Rectal smooth muscle tissue (tissue), 1 donor: Measurements from ENCODE around the gene EFNA5.

ENCODE experiments used
- H3K27ac ChIP-seq: one replicate; pipeline ENCODE4 v1.7.0; 2013; ENCODE audit warnings: low read depth, low read length, inconsistent platforms
- H3K27me3 ChIP-seq: one replicate; pipeline ENCODE4 v1.7.0; 2013; ENCODE audit warnings: low read length; ENCODE audit not compliant: control insufficient read depth, insufficient read depth
- H3K36me3 ChIP-seq: one replicate; pipeline ENCODE4 v1.7.0; 2013; ENCODE audit warnings: low read length; ENCODE audit not compliant: control insufficient read depth, insufficient read depth
- H3K4me1 ChIP-seq: one replicate; pipeline ENCODE4 v1.7.0; 2013; ENCODE audit warnings: low read length; ENCODE audit not compliant: control insufficient read depth, insufficient read depth
- H3K4me3 ChIP-seq: one replicate; pipeline ENCODE4 v1.7.0; 2013; ENCODE audit warnings: low read length
- H3K9ac ChIP-seq: one replicate; pipeline ENCODE4 v1.7.0; 2013; ENCODE audit warnings: low read length

The EFNA5 gene

DNA sequence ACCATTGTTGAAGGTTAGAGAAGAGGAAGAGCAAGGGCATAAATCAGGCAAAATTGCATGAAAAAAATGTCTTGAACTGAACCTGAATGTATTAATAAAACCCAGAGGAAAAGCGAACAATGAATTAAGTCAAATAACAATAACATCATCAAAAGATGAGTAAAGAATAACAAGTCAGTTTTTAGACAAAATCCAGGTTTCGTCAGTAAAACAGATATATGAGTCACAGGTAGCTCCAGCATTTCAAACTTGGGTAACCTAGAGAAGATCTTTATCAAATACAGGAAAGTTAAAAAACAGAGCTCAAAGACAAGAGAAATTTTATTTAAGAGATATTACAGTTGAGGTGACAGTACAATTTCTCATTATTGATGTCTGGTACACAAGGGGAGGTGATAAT, 332.4 kb downstream of the EFNA5 start:
- Histone ChIP-seq H3K4me1 (no peaks in the 10 kb centered on the region), H3K36me3 (no peaks in the 10 kb centered on the region), H3K4me3 (no peak overlapping the region), H3K27ac (no peak overlapping the region), H3K9ac (no peak overlapping the region), H3K27me3 (no peaks in the 10 kb centered on the region)

DNA sequence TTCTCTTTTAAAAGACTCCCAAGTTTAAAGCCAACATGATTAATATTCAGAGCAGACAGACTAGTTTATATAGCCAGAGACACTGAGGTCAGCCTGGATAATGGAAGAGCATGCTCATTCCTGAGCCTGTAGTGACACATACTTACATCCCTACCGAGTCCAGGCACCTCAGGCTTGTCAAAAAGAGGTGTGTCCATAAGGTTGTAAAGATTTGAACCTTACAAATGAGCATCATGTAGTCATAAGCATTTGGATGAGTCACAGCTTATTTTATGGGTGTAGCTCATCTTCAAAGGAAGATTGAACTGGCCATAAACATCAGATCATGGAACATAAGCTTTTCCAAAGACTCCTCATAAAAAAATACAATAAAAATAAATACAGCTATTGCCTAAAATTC, 333.5 kb downstream of the EFNA5 start:
- no peak overlapping the region for H3K4me3 ChIP-seq
- H3K27ac ChIP-seq = no peak overlapping the region
- no peak overlapping the region for H3K9ac ChIP-seq
- no peaks in the 10 kb centered on the region for H3K36me3 ChIP-seq
- H3K4me1 ChIP-seq = no peaks in the 10 kb centered on the region
- H3K27me3 ChIP-seq = no peaks in the 10 kb centered on the region

DNA sequence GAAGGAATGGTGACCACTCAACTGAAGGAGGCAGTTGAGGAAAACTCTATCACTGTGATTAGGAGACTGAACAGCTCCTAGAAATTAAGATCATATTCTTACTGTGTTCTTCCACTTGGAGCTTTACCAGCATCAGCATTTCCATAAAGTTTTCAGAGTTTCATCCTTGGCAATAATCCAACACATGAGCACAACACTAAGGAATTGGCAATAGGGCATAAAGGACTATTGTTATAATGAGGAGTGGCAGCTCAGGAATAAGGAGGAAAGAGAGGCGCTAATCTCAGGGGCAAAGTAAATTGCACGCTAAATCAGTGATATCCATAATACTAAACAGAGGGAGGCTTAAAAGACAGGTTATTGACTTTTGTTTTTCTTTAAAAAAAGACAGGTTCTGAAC, 338.9 kb downstream of the EFNA5 start:
- Histone ChIP-seq H3K9ac (no peak overlapping the region), H3K27me3 (no peaks in the 10 kb centered on the region), H3K4me1 (no peaks in the 10 kb centered on the region), H3K27ac (no peak overlapping the region), H3K36me3 (no peaks in the 10 kb centered on the region), H3K4me3 (no peak overlapping the region)

DNA sequence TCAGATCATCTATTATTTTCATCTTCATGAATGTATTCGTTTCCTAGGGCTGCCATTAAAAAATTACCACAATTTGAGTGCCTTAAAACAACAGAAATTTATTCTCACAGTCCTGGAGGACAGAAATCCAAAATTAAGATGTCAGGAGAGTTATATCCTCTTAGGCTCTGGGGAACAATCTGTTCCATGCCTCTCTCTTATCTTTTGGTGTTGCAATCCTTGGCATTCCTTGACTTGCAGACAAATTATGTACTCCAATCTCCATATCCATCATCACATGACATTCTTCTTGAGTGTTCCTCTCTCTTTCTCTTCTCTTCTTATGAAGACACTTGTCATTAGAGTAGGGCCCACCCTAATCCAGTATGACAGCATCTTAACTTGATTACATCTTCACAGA, 339.4 kb downstream of the EFNA5 start:
- Histone ChIP-seq H3K4me3 (no peak overlapping the region), H3K9ac (no peak overlapping the region), H3K27me3 (no peaks in the 10 kb centered on the region), H3K4me1 (no peaks in the 10 kb centered on the region), H3K36me3 (no peaks in the 10 kb centered on the region), H3K27ac (no peak overlapping the region)

DNA sequence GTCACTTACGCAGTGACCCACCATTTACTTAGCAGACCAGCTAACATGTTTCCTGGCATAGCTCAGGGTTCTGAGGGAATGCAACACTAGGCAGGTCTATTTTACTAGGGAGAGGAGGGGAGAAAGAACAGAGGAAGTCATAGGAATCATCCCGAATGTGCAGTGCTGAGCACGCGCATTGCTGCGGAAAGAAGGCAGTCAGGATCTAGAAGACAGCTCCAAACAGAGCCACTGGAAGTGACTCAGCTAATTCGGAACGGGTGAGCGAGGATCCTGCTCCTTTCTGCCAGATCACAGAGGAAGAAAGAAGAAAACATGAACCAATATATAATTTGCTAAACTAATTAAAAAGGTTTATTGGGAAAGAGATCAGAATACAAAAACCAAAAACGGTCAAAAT, 339.8 kb downstream of the EFNA5 start:
- Histone ChIP-seq H3K27me3 (no peaks in the 10 kb centered on the region), H3K27ac (no peak overlapping the region), H3K4me1 (no peaks in the 10 kb centered on the region), H3K36me3 (no peaks in the 10 kb centered on the region), H3K4me3 (no peak overlapping the region), H3K9ac (no peak overlapping the region)

DNA sequence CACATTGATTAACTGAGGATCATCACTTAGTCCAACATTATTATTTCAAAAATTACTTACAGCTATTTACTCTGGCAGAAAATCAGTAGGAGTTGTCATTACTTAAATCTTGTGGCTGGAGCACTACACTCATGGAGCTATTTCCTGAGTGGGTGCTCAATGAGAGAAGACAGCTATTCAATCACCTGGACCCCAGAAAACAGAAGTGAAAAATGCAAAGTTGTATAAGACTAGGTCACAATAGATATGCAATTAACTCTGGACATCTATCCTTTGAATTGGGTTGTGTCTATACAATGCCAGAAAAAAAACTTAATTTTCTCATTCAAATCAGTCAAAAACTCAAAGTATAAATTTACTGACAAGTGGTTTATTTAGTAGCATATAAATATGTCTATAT, 340.9 kb downstream of the EFNA5 start:
- Histone ChIP-seq H3K9ac (no peak overlapping the region), H3K27ac (no peak overlapping the region), H3K4me1 (no peaks in the 10 kb centered on the region)

More for the DNA sequence above, 340.9 kb downstream of the EFNA5 start:
- H3K4me3 ChIP-seq = no peak overlapping the region
- H3K36me3 ChIP-seq = no peaks in the 10 kb centered on the region
- H3K27me3 ChIP-seq = no peaks in the 10 kb centered on the region
